ENCODE measurements around the gene NOL4L.

DNA sequence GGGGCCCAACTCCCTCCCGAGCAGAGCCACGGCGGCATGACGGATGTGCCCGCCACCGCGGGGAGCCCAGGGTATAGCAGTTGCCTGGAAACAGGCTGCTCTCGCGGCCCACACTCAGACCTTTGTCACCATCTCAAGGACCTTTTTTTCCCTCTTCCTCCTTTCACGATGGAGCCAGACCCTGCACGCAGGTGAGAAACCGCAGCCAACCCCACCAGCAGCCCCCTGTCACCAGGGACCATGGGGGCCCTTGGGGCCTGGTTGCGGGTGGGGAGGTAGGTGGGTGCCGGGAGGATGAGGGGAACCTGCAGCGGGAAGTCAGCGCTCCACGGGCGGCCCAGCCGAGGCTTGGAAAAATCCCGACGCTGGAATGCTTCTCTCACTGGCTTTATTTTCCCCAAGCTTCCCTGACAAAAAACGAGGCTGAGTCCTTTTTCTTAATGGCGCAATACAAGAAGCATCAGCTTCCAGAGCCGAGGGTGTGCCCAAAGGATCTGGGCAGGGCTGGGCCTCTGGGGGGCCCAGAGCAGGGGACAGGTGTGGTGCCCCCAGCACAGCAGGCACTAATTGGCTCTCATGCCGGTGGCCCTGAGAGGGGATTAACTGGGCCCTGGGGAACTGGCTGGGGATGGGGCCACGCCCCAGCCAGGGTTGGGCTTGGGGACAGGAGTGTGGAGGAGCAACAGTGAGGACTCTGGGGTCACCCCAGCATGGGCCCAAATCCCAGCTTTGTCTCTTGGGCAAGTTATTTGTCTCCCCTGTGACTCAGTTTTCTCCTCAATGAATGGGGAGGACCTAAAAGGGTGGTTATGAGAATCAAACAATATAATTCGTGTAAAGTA, 23.9 kb downstream of the NOL4L start:
- TF ChIP-seq, protein P1, sequence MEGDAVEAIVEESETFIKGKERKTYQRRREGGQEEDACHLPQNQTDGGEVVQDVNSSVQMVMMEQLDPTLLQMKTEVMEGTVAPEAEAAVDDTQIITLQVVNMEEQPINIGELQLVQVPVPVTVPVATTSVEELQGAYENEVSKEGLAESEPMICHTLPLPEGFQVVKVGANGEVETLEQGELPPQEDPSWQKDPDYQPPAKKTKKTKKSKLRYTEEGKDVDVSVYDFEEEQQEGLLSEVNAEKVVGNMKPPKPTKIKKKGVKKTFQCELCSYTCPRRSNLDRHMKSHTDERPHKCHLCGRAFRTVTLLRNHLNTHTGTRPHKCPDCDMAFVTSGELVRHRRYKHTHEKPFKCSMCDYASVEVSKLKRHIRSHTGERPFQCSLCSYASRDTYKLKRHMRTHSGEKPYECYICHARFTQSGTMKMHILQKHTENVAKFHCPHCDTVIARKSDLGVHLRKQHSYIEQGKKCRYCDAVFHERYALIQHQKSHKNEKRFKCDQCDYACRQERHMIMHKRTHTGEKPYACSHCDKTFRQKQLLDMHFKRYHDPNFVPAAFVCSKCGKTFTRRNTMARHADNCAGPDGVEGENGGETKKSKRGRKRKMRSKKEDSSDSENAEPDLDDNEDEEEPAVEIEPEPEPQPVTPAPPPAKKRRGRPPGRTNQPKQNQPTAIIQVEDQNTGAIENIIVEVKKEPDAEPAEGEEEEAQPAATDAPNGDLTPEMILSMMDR (IDR thresholded peaks at IDR 0.05): no peak
- no peak for TF ChIP-seq EP300 (IDR thresholded peaks at IDR 0.05)
